C4-2B (cell line): ENCODE results near the gene NEB.
"Not testable (repeated sequence)": the region's sequence is repeated elsewhere in the genome, so short reads cannot be mapped to it uniquely, and the experiment has no call there.

ENCODE experiments used
- H3K27ac ChIP-seq: fragments of 450-650 bp; 2 replicates; pipeline ENCODE4 v1.5.1; 2017
- CTCF ChIP-seq: fragments of 450-650 bp; conservative IDR thresholded peaks from 2 replicates; pipeline ENCODE4 v1.5.1; 2017; ENCODE audit warnings: mild to moderate bottlenecking
- ZFX ChIP-seq: fragments of 450-650 bp; IDR thresholded peaks from 2 replicates; pipeline ENCODE4 v1.6.1; 2017

The NEB gene

GRCh38 chr2:151716721-151717120, 17.6 kb downstream of the NEB start:
- H3K27ac ChIP-seq = no peak overlapping the region
- TF ChIP-seq CTCF (no peak), ZFX (no peak)

GRCh38 chr2:151713291-151713903, 20.9 kb downstream of the NEB start:
- TF ChIP-seq ZFX = no peak
- TF ChIP-seq CTCF = no peak
- no peak overlapping the region for H3K27ac ChIP-seq

- TF ChIP-seq CTCF = no peak
- TF ChIP-seq ZFX = no peak
- H3K27ac ChIP-seq = no peak overlapping the region
These were observed 23.3 kb downstream of the NEB start for GRCh38 chr2:151711025-151711424.

- no peak for TF ChIP-seq CTCF
- TF ChIP-seq ZFX = no peak
- H3K27ac ChIP-seq = no peak overlapping the region
These were observed 25.5 kb downstream of the NEB start for GRCh38 chr2:151708788-151709187.

GRCh38 chr2:151707857-151708256, 26.4 kb downstream of the NEB start:
- H3K27ac ChIP-seq = no peak overlapping the region
- TF ChIP-seq ZFX (no peak), CTCF (no peak)

GRCh38 chr2:151704480-151704961, 29.8 kb downstream of the NEB start:
- H3K27ac ChIP-seq = not testable (repeated sequence)

GRCh38 chr2:151698134-151698533, 36.1 kb downstream of the NEB start:
- not testable (repeated sequence) for H3K27ac ChIP-seq

GRCh38 chr2:151695778-151696177, 38.5 kb downstream of the NEB start:
- H3K27ac ChIP-seq = no peak overlapping the region
- no peak for TF ChIP-seq CTCF
- no peak for TF ChIP-seq ZFX
